ENCODE data around the gene SMURF1.

DNA sequence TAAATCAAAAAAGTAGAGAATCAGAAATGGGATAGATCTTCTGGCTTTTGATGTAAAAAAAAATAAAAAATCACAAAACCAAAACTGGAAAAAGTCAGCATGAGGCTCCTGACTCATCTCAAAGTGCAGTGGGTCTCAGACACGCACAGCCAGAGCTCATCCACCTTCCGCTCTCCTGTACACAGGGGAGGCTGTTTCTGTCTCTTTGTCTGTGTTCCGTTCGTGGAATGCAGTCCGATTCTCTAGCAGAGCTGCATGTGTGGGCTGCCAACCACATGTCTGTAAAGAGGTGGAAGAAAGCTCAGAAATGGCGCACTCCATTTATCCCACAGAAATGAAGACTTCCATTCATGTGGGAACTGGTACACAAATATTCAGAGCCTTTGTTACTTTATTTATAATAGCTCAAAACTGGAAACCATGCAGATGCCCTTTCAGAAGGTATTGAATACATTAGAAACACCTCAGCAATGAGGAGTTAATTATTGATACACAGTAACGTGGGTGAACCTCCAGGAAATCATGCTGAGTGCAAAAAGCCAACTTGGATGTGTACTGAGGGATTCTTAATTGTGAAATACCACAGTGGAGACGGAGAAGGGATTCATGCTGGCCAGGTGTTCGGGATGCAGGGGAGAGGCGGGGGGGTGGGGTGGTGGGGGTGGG is 142.3 kb downstream of the SMURF1 start:
- TF ChIP-seq, protein P1, sequence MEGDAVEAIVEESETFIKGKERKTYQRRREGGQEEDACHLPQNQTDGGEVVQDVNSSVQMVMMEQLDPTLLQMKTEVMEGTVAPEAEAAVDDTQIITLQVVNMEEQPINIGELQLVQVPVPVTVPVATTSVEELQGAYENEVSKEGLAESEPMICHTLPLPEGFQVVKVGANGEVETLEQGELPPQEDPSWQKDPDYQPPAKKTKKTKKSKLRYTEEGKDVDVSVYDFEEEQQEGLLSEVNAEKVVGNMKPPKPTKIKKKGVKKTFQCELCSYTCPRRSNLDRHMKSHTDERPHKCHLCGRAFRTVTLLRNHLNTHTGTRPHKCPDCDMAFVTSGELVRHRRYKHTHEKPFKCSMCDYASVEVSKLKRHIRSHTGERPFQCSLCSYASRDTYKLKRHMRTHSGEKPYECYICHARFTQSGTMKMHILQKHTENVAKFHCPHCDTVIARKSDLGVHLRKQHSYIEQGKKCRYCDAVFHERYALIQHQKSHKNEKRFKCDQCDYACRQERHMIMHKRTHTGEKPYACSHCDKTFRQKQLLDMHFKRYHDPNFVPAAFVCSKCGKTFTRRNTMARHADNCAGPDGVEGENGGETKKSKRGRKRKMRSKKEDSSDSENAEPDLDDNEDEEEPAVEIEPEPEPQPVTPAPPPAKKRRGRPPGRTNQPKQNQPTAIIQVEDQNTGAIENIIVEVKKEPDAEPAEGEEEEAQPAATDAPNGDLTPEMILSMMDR (conservative IDR thresholded peaks at IDR 0.05; ENCODE audit: low read depth, low read length) = no peak
- TF ChIP-seq EZH2phosphoT487 (IDR thresholded peaks at IDR 0.05; ENCODE audit: borderline replicate concordance, low read length) (no peak), EZH2 (IDR thresholded peaks at IDR 0.05; ENCODE audit: low read length, unreplicated experiment) (no peak)

Measured in PC-3 (cell line).